A549 (cell line): ENCODE measurements around the gene DGLUCY. TPM values are rescaled to one million over a fixed set of nuclear protein-coding genes. Genes with fewer than 3 reads are reported as not detected.
A peak's percentile ranks its signal among the peaks of the same experiment; 100 is the strongest.

Source experiments
- ATAC-seq, 2 experiments: fragments of 200-7000 bp in 1 of 2; fragments of >200 bp in 1 of 2; cut with Nextera tagmentation in 1 of 2; cut with Tn5 transposase in 1 of 2; 3 replicates each; pipeline versions ENCODE4 v1.8.0 to v1.9.1; 2018 to 2020; ENCODE audit warnings: mild to moderate bottlenecking in 1 of 2, moderate library complexity in 1 of 2
- CTCF ChIA-PET: fragments of 300-600 bp; sonication (Branson Sonifier 250); formaldehyde crosslinking; extraction: SDS; loops from one replicate; lab custom pipeline; 2021; ENCODE audit warnings: antibody characterized with exemption, inconsistent platforms; lab: Yijun Ruan, JAX
- POLR2A ChIA-PET: fragments of 350-600 bp; formaldehyde crosslinking; extraction: SDS; loops from one replicate; lab custom pipeline; 2021; ENCODE audit warnings: antibody characterized with exemption, inconsistent platforms; lab: Yijun Ruan, JAX
- DNase-seq, 2 experiments: peaks; one replicate each; pipeline versions ENCODE4 v3.0.0 to v3.0.0-alpha.2; 2011 to 2016; ENCODE audit warnings: low read depth in 1 of 2, low spot score in 1 of 2
- FAIRE-seq: peaks from 2 replicates; lab custom pipeline; 2011; peaks lifted over from hg19 to GRCh38; lab: Jason Lieb, UNC
- H3K27ac ChIP-seq, 2 experiments: fragments of >200 bp; sonication (Bioruptor Twin); formaldehyde crosslinking; 3 replicates each; pipeline ENCODE4 v1.5.1; 2016 to 2017
- H3K4me1 ChIP-seq: fragments of >200 bp; sonication (Bioruptor Twin); formaldehyde crosslinking; 3 replicates; pipeline ENCODE4 v1.6.1; 2016
- H3K4me2 ChIP-seq: fragments of >200 bp; sonication (Bioruptor Twin); formaldehyde crosslinking; 3 replicates; pipeline ENCODE4 v1.6.1; 2016
- H3K4me3 ChIP-seq: fragments of >200 bp; sonication (Bioruptor Twin); formaldehyde crosslinking; 3 replicates; pipeline ENCODE4 v1.5.1; 2016
- H3K9me3 ChIP-seq: fragments of >200 bp; sonication (Bioruptor Twin); formaldehyde crosslinking; 3 replicates; pipeline ENCODE4 v1.6.1; 2016
- CHD2 ChIP-seq: fragments of 150-350 bp; IDR thresholded peaks from 2 replicates; pipeline ENCODE4 v1.6.1; 2014; ENCODE audit warnings: low read length; ENCODE audit not compliant: partially characterized antibody
- EP300 ChIP-seq, 2 experiments: fragments of >200 bp; sonication (Bioruptor Twin); formaldehyde crosslinking; IDR thresholded peaks; 2 replicates in 1 of 2; 3 replicates in 1 of 2; pipeline ENCODE4 v1.6.1; 2016 to 2017
- FOSL2 ChIP-seq, 2 experiments: fragments of 450-650 bp in 1 of 2; fragments of >200 bp in 1 of 2; sonication (Bioruptor Twin) in 1 of 2; formaldehyde crosslinking; IDR thresholded peaks; 2 replicates each; pipeline versions ENCODE4 v1.5.0 to v1.6.1; 2016 to 2020; ENCODE audit warnings: mild to moderate bottlenecking in 1 of 2, moderate library complexity in 1 of 2
- HDAC2 ChIP-seq: fragments of 200-600 bp; sonication (generic); IDR thresholded peaks from 2 replicates; pipeline ENCODE4 v1.6.1; 2016
- HOXB5 ChIP-seq: fragments of 250-450 bp; sonication (Bioruptor Pico); IDR thresholded peaks from 2 replicates; pipeline ENCODE4 v1.5.0; 2020; ENCODE audit warnings: mild to moderate bottlenecking, moderate library complexity
- JUN ChIP-seq, 2 experiments: fragments of >200 bp; sonication (Bioruptor Twin); formaldehyde crosslinking; IDR thresholded peaks; 2 replicates in 1 of 2; 3 replicates in 1 of 2; pipeline ENCODE4 v1.6.1; 2016 to 2017
- JUNB ChIP-seq: fragments of >200 bp; sonication (Bioruptor Twin); formaldehyde crosslinking; IDR thresholded peaks from 2 replicates; pipeline ENCODE4 v1.6.1; 2016
- KDM1A ChIP-seq: fragments of 200-600 bp; sonication (generic); IDR thresholded peaks from 2 replicates; pipeline ENCODE4 v1.6.1; 2016; ENCODE audit warnings: low read depth, mild to moderate bottlenecking
- KDM5A ChIP-seq: fragments of 200-600 bp; sonication (generic); IDR thresholded peaks from 2 replicates; pipeline ENCODE4 v1.6.1; 2016; ENCODE audit warnings: antibody characterized with exemption, mild to moderate bottlenecking
- MAFK ChIP-seq: fragments of 450-650 bp; IDR thresholded peaks from 2 replicates; pipeline ENCODE4 v1.6.1; 2014; ENCODE audit not compliant: partially characterized antibody
- MAZ ChIP-seq: fragments of 150-350 bp; IDR thresholded peaks from 2 replicates; pipeline ENCODE4 v1.6.1; 2014; ENCODE audit warnings: antibody characterized with exemption, low read depth, low read length, borderline replicate concordance
- NFE2L2 ChIP-seq: fragments of 150-350 bp; conservative IDR thresholded peaks from 2 replicates; pipeline ENCODE4 v1.6.1; 2014; ENCODE audit warnings: low read length
- NPAS2 ChIP-seq: fragments of 250-450 bp; sonication (Bioruptor Pico); IDR thresholded peaks from 2 replicates; pipeline ENCODE4 v1.8.0; 2022; ENCODE audit warnings: mild to moderate bottlenecking, moderate library complexity, borderline replicate concordance
- NR3C1 ChIP-seq: fragments of >200 bp; sonication (Bioruptor Twin); formaldehyde crosslinking; IDR thresholded peaks from 3 replicates; pipeline ENCODE4 v1.6.1; 2017
- RNF2 ChIP-seq: fragments of 200-600 bp; sonication (generic); IDR thresholded peaks from 2 replicates; pipeline ENCODE4 v1.6.1; 2016; ENCODE audit warnings: low read depth, mild to moderate bottlenecking, antibody characterized with exemption, moderate library complexity, borderline replicate concordance
- TFCP2L1 ChIP-seq: fragments of 250-450 bp; sonication (Bioruptor Pico); IDR thresholded peaks from 2 replicates; pipeline ENCODE4 v1.5.0; 2021; ENCODE audit warnings: mild to moderate bottlenecking
- ZFP36 ChIP-seq: fragments of 450-650 bp; IDR thresholded peaks from 2 replicates; pipeline ENCODE4 v1.6.1; 2014; ENCODE audit warnings: borderline replicate concordance; ENCODE audit not compliant: partially characterized antibody
- ZNF302 ChIP-seq: fragments of 250-450 bp; sonication (Bioruptor Pico); IDR thresholded peaks from 2 replicates; pipeline ENCODE4 v1.9.0; 2021; ENCODE audit warnings: inconsistent platforms, mild to moderate bottlenecking, moderate library complexity
- ZSCAN20 ChIP-seq: fragments of 250-450 bp; sonication (Bioruptor Pico); IDR thresholded peaks from 2 replicates; pipeline ENCODE4 v1.8.0; 2022; ENCODE audit warnings: mild to moderate bottlenecking, moderate library complexity
- WGBS: methylation state at CpG from one replicate; pipeline ENCODE4 v1.1.6; 2017; ENCODE audit errors: missing lambda C conversion rate; 5-methylcytosine and 5-hydroxymethylcytosine counted together
- polyA plus RNA-seq, 4 experiments: library from polyadenylated mRNA; depleted of rRNA in 3 of 4; stranded (reverse); fragments of >200 nt; fragmentation: RNase III in 1 of 4; extraction: RNeasy Plus Mini Kit Qiagen cat#74134 plus additional on column Dnase treatment in 1 of 4; gene quantifications; 2 replicates in 3 of 4; 3 replicates in 1 of 4; pipeline ENCODE4 v1.2.3, GENCODE V29; 2011 to 2017
- TF ChIP-seq, protein P1 (sequence below): fragments of >200 bp; sonication (Bioruptor Twin); formaldehyde crosslinking; IDR thresholded peaks from 3 replicates; pipeline ENCODE4 v1.6.1; 2016
- TF ChIP-seq, protein P2 (sequence below): IDR thresholded peaks from 2 replicates; pipeline ENCODE4 v1.6.1; 2012
- TF ChIP-seq, protein P3 (sequence below): fragments of 150-350 bp; IDR thresholded peaks from 2 replicates; pipeline ENCODE4 v1.6.1; 2014; ENCODE audit warnings: low read depth, mild to moderate bottlenecking, low read length
- TF ChIP-seq, protein P4 (sequence below): IDR thresholded peaks from 2 replicates; pipeline ENCODE4 v1.6.1; 2012

DGLUCY gene
- polyA plus RNA-seq, 2 of the 4 experiments (the other 2 are of a cell fraction): 14.4 to 17.5 TPM

DNA sequence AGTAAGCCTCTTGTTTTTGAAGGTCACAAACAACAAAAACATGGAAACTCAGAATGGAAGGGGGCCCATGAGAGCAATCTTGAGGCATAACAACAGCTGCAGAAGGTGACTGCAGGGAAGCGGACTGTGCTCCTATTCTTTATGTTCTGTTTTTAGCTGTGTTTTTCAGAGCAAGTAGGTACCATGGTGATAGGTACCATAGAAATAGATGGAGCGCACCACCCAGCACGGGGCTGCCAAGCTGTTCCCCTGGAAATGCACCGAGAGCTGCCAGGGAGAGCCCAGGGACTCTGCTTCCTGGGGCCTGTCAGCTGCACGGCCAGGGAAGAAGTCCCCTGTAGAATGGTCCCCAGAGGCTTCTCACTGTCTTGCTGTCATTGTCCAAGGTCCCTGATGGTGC, 32.8 kb downstream of the DGLUCY start (continued):
- TF ChIP-seq, protein P1, sequence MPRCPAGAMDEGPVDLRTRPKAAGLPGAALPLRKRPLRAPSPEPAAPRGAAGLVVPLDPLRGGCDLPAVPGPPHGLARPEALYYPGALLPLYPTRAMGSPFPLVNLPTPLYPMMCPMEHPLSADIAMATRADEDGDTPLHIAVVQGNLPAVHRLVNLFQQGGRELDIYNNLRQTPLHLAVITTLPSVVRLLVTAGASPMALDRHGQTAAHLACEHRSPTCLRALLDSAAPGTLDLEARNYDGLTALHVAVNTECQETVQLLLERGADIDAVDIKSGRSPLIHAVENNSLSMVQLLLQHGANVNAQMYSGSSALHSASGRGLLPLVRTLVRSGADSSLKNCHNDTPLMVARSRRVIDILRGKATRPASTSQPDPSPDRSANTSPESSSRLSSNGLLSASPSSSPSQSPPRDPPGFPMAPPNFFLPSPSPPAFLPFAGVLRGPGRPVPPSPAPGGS: no peak
- TF ChIP-seq ZSCAN20 (CRISPR knock-in tag): no peak

DNA sequence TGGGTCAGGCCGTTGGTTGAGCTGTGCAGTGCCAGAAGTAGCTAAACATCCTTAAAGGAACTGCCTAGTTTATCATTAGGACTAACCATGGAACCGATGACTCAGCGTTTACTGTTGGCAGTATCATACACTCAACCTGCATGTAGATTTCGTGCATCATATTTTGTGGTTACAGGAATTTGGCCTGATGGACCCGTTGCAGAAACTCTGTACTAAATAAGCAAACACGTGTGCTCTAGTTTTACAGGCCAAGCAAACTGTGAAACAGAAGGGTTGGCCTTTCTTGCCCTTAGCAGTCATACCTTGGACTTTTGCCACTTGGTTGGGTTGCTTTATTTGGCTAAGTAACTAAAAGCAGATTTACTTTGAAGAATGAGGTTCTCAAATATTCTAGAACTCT, 35.6 kb downstream of the DGLUCY start:
- ChIA-PET POLR2A (no interaction called here), CTCF (interaction anchor here (0.7 to 1.7 kb wide), 4 partner anchors 21 to 247 kb away, joined by 3 to 6 read pairs (median 4); no protein-coding TSS in a partner anchor)
- Histone ChIP-seq H3K4me3 (no peak overlapping the region), H3K27ac (peak overlapping the region; percentile 53 to 83; a peak in 5 of 6 replicates), H3K4me2 (peak overlapping the region; percentile 40; the same call in 2 of the 3 replicates), H3K9me3 (no peaks in the 10 kb centered on the region), H3K4me1 (peaks cover 25% of the 10 kb centered on the region)
- 6% methylated on average over 6 of the region's 6 CpGs for WGBS
- peak; percentile 87 to 92 for ATAC-seq
- no peak for TF ChIP-seq ZNF302 (CRISPR knock-in tag)
- no peak for TF ChIP-seq FOSL2 (IDR thresholded peaks at IDR 0.05)
- TF ChIP-seq FOSL2 (CRISPR knock-in tag; IDR thresholded peaks at IDR 0.05): peak; percentile 70
- TF ChIP-seq, protein P2, sequence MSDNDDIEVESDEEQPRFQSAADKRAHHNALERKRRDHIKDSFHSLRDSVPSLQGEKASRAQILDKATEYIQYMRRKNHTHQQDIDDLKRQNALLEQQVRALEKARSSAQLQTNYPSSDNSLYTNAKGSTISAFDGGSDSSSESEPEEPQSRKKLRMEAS: peak; percentile 52
- TF ChIP-seq MAFK: peak; percentile 100
- TF ChIP-seq EP300 (IDR thresholded peaks at IDR 0.05): peak in 1 of 2 experiments; percentile 52; a peak in 1 of 5 replicates
- peak in 1 of 2 experiments; percentile 34; a peak in 1 of 5 replicates for TF ChIP-seq JUN (IDR thresholded peaks at IDR 0.05)
- peak; percentile 96 for TF ChIP-seq NFE2L2
- no peak; the same call in 1 of the 2 replicates for TF ChIP-seq JUNB
- DNase-seq: peak; percentile 32 to 82
- FAIRE-seq: no peak

DNA sequence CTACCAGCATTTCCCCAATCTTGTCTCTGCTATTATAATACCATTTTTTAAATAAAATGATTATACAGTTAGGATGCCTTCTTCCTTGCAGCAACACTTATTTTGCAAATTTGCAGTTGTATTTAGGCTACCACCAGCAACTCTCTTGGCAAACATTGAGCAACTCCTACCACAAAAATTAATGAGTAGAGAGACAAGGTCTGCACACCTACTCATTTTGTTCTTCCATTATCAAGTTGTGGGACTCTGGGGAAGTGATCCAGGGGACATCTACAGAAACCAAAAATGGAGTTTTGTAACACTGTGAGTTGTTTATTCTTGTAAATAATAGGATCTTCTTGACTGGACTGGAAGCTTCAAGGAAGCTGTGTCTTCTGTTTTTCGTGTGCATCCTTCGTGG, 38.6 kb downstream of the DGLUCY start:
- Histone ChIP-seq H3K9me3 (no peaks in the 10 kb centered on the region), H3K4me2 (no peak overlapping the region), H3K4me3 (no peak overlapping the region), H3K27ac (no peak overlapping the region)
- ATAC-seq: no peak
- no peak for FAIRE-seq
- no peak for TF ChIP-seq HOXB5
- no peak for TF ChIP-seq MAZ
- no peak for TF ChIP-seq EP300 (IDR thresholded peaks at IDR 0.05)
- TF ChIP-seq, protein P3, sequence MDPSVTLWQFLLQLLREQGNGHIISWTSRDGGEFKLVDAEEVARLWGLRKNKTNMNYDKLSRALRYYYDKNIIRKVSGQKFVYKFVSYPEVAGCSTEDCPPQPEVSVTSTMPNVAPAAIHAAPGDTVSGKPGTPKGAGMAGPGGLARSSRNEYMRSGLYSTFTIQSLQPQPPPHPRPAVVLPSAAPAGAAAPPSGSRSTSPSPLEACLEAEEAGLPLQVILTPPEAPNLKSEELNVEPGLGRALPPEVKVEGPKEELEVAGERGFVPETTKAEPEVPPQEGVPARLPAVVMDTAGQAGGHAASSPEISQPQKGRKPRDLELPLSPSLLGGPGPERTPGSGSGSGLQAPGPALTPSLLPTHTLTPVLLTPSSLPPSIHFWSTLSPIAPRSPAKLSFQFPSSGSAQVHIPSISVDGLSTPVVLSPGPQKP: no peak
- no peak for TF ChIP-seq NR3C1
- TF ChIP-seq ZFP36: no peak
- no peak for TF ChIP-seq KDM5A
- TF ChIP-seq, protein P4, sequence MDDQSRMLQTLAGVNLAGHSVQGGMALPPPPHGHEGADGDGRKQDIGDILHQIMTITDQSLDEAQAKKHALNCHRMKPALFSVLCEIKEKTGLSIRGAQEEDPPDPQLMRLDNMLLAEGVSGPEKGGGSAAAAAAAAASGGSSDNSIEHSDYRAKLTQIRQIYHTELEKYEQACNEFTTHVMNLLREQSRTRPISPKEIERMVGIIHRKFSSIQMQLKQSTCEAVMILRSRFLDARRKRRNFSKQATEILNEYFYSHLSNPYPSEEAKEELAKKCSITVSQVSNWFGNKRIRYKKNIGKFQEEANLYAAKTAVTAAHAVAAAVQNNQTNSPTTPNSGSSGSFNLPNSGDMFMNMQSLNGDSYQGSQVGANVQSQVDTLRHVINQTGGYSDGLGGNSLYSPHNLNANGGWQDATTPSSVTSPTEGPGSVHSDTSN: no peak
- no peak for TF ChIP-seq TFCP2L1 (CRISPR knock-in tag)
- TF ChIP-seq, all 56 proteins: peak for 0
- ChIA-PET CTCF (interaction anchor here (0.5 to 2.2 kb wide), 4 partner anchors 13 to 260 kb away, joined by 3 to 13 read pairs (median 3); no protein-coding TSS in a partner anchor), POLR2A (no interaction called here)
- WGBS: 80% methylated on average over 2 of the region's 2 CpGs
- DNase-seq: no peak
- H3K4me1 ChIP-seq: peaks cover 41% of the 10 kb centered on the region

DNA sequence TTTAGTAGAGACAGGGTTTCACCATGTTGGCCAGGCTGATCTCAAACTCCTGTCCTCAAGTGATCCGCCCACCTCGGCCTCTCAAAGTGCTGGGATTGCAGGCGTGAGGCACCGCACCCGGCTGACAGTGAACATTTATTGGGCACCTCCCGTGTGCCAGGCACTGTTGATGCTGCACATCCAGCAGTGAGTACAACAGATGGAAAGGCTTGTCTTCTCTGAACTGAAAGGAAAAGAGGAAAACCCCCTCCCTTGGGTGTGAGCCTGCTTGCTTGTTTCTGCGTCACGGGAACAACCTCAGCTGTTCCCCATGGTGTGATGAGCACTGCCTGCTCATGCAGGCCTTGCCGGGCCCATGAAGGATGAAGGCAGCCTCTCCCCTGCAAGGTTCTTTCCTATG, 39.5 kb downstream of the DGLUCY start:
- POLR2A ChIA-PET: no interaction called here
- FAIRE-seq (no peak), ATAC-seq (no peak), DNase-seq (no peak)
- H3K4me3 ChIP-seq: no peak overlapping the region
- no peak overlapping the region for H3K27ac ChIP-seq
- no peaks in the 10 kb centered on the region for H3K9me3 ChIP-seq
- CTCF ChIA-PET: interaction anchor here (0.5 to 2.2 kb wide), 5 partner anchors 13 to 1543 kb away, joined by 3 to 13 read pairs (median 3); no protein-coding TSS in a partner anchor
- H3K4me1 ChIP-seq: peaks cover 41% of the 10 kb centered on the region
- 99% methylated on average over 9 of the region's 9 CpGs for WGBS
- H3K4me2 ChIP-seq: no peak overlapping the region
- TF ChIP-seq TFCP2L1 (CRISPR knock-in tag) (no peak), HDAC2 (no peak), ZNF302 (CRISPR knock-in tag) (no peak), ZSCAN20 (CRISPR knock-in tag) (no peak), KDM1A (no peak), NPAS2 (CRISPR knock-in tag) (no peak), CHD2 (no peak), RNF2 (no peak), FOSL2 (IDR thresholded peaks at IDR 0.05) (no peak), FOSL2 (CRISPR knock-in tag; IDR thresholded peaks at IDR 0.05) (no peak)
- TF ChIP-seq, protein P4: no peak
